ENCODE results near the gene DBNDD2. TPM values are rescaled to one million over a fixed set of nuclear protein-coding genes. Genes with fewer than 3 reads are reported as not detected.

DBNDD2 gene
- total and polyA plus RNA-seq, 4 donors = 11.7 to 75.4 (median 57.8) TPM

DNA sequence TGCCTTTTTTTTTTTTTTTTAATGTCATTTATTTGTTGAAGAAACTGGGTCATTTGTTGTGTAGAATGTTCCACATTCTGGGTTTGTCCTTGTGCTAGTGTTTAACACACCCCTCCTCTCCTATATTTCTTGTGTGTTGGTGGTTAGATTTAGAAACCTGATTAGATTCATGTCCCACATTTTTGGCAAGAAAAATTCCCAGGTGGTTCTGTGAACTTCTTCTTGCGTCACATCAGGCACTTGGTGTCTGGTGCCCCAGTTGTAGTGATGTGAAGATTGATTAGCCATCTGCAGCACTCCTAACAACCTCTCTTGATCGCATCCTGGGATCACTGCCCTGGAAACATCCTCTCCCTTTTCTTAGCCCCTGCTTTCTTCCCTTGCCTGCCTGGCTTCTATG, 15.6 kb downstream of the DBNDD2 start:
- DNase-seq = no peak
- TF ChIP-seq, protein P1, sequence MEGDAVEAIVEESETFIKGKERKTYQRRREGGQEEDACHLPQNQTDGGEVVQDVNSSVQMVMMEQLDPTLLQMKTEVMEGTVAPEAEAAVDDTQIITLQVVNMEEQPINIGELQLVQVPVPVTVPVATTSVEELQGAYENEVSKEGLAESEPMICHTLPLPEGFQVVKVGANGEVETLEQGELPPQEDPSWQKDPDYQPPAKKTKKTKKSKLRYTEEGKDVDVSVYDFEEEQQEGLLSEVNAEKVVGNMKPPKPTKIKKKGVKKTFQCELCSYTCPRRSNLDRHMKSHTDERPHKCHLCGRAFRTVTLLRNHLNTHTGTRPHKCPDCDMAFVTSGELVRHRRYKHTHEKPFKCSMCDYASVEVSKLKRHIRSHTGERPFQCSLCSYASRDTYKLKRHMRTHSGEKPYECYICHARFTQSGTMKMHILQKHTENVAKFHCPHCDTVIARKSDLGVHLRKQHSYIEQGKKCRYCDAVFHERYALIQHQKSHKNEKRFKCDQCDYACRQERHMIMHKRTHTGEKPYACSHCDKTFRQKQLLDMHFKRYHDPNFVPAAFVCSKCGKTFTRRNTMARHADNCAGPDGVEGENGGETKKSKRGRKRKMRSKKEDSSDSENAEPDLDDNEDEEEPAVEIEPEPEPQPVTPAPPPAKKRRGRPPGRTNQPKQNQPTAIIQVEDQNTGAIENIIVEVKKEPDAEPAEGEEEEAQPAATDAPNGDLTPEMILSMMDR (IDR thresholded peaks at IDR 0.05; ENCODE audit: control extremely low read depth, extremely low read depth) = no peak
- H3K27me3 ChIP-seq (ENCODE audit: control insufficient read depth in 3 of 3, insufficient read depth in 3 of 3, low read length in 2 of 3) = no peaks in the 10 kb centered on the region
- peaks cover 0 to 5% (median 0%) of the 10 kb centered on the region in 5 donors for H3K4me1 ChIP-seq (ENCODE audit: control insufficient read depth in 5 of 5, insufficient read depth in 5 of 5, low read length in 5 of 5)
- H3K4me3 ChIP-seq = no peak overlapping the region
- 93 to 98% methylated on average over 2 of the region's 2 CpGs for WGBS, 2 donors
- H3K36me3 ChIP-seq (ENCODE audit: control insufficient read depth in 4 of 4, insufficient read depth in 4 of 4, low read length in 4 of 4) = peaks cover 15 to 47% (median 32%) of the 10 kb centered on the region in 4 donors
- no peaks in the 10 kb centered on the region for H3K9me3 ChIP-seq (ENCODE audit: control insufficient read depth in 4 of 4, insufficient read depth in 3 of 4, low read length in 3 of 4)
- H3K9ac ChIP-seq (ENCODE audit: insufficient read depth in 1 of 2, low read length in 2 of 2) = no peak overlapping the region
- ATAC-seq (ENCODE audit: insufficient read depth, low FRiP score) = no peak
- H3K27ac ChIP-seq (ENCODE audit: low read depth in 1 of 2, low read length in 1 of 2) = no peak overlapping the region

DNA sequence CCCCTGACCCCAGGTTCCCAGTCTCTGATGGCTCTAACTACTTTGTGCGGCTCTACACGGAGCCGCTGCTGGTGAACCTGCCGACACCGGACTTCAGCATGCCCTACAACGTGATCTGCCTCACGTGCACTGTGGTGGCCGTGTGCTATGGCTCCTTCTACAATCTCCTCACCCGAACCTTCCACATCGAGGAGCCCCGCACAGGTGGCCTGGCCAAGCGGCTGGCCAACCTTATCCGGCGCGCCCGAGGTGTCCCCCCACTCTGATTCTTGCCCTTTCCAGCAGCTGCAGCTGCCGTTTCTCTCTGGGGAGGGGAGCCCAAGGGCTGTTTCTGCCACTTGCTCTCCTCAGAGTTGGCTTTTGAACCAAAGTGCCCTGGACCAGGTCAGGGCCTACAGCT, 17.5 kb downstream of the DBNDD2 start:
- no peaks in the 10 kb centered on the region for H3K9me3 ChIP-seq (ENCODE audit: control insufficient read depth in 4 of 4, insufficient read depth in 3 of 4, low read length in 3 of 4)
- no peaks in the 10 kb centered on the region for H3K27me3 ChIP-seq (ENCODE audit: control insufficient read depth in 3 of 3, insufficient read depth in 3 of 3, low read length in 2 of 3)
- DNase-seq (no peak), ATAC-seq (ENCODE audit: insufficient read depth, low FRiP score) (no peak)
- no peak overlapping the region for H3K27ac ChIP-seq (ENCODE audit: low read depth in 1 of 2, low read length in 1 of 2)
- 97 to 99% methylated on average over 17 of the region's 17 CpGs for WGBS, 2 donors
- no peaks in the 10 kb centered on the region for H3K4me1 ChIP-seq (ENCODE audit: control insufficient read depth in 5 of 5, insufficient read depth in 5 of 5, low read length in 5 of 5)
- H3K9ac ChIP-seq (ENCODE audit: insufficient read depth in 1 of 2, low read length in 2 of 2) = no peak overlapping the region
- no peak overlapping the region for H3K4me3 ChIP-seq
- TF ChIP-seq, protein P1 (IDR thresholded peaks at IDR 0.05; ENCODE audit: control extremely low read depth, extremely low read depth) = no peak
- peaks cover 15 to 32% (median 23%) of the 10 kb centered on the region in 4 donors for H3K36me3 ChIP-seq (ENCODE audit: control insufficient read depth in 4 of 4, insufficient read depth in 4 of 4, low read length in 4 of 4)

DNA sequence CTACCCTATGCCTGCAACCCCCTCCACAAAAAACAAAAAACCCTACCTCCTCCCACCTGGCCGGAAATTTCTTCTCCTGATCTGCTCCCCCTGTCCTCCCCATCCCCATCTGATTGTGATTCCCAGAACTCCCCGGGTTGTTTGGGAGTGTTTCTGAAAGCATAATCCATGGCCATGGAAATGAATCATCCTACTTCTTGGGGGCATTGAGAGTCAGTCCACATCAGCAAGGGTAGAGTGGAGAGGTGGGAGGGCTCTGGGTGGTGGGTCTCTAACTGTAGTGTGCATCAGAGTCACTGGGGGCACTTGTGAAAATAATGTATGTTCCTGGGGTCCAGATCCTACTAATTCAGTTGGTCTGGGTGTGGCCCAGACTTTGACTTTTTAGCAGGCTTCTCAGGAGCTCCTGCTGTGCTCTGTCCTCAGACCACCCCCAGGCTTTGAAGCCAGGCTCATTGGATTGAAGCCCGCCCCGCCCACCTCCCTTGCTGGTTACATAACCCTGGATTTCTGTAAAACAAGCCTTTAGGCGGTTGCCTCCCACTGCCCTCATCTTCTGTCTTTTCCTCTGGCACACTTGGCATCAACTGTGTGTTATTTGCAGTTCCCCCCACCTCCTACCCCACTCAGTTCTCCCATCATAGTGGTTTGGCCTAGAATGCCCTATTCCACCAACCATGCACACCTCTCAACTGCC, 18.4 kb downstream of the DBNDD2 start:
- Histone ChIP-seq H3K4me3 (no peak overlapping the region), H3K27ac (ENCODE audit: low read depth in 1 of 2, low read length in 1 of 2) (no peak overlapping the region), H3K9ac (ENCODE audit: insufficient read depth in 1 of 2, low read length in 2 of 2) (no peak overlapping the region), H3K27me3 (ENCODE audit: control insufficient read depth in 3 of 3, insufficient read depth in 3 of 3, low read length in 2 of 3) (no peaks in the 10 kb centered on the region), H3K36me3 (ENCODE audit: control insufficient read depth in 4 of 4, insufficient read depth in 4 of 4, low read length in 4 of 4) (peaks cover 8 to 24% (median 15%) of the 10 kb centered on the region in 4 donors), H3K9me3 (ENCODE audit: control insufficient read depth in 4 of 4, insufficient read depth in 3 of 4, low read length in 3 of 4) (no peaks in the 10 kb centered on the region), H3K4me1 (ENCODE audit: control insufficient read depth in 5 of 5, insufficient read depth in 5 of 5, low read length in 5 of 5) (no peaks in the 10 kb centered on the region)
- 85 to 86% methylated on average over 5 of the region's 5 CpGs for WGBS, 2 donors
- TF ChIP-seq, protein P1 (IDR thresholded peaks at IDR 0.05; ENCODE audit: control extremely low read depth, extremely low read depth) = no peak
- DNase-seq (no peak), ATAC-seq (ENCODE audit: insufficient read depth, low FRiP score) (no peak)
